Head of caudate nucleus (tissue), 42 donors: Measurements from ENCODE around the gene TMEM131L.

ENCODE experiments used
- DNase-seq, 42 donors: peaks; one replicate each; pipeline versions ENCODE4 v3.0.0 to v3.0.0-alpha.2; 2020 to 2021; ENCODE audit warnings: mixed read lengths in 7 of 42
- intact Hi-C: fragments of 100-400 bp; cut with DNase I; formaldehyde crosslinking; loops from one replicate; pipeline ENCODE4 v1.15.0; 2022

TMEM131L gene

DNA sequence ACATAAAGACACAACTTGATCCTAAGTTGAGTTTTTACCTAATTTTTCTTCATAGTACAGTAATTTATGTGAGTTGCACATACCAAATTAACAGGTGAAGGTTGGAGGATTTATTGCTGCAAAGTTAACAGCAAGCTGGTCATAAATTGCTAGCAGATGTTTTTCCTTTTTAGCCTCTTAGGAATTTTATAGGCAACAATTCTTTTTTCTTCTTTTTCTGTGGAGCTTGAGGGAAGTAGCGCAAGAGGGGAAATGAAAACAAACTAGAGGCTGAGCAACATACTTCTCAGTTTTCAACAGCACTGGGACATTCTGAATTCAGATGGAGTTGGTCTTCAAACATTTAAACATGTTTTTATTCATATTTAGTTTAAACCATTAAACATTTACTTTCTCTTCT is 154.2 kb downstream of the TMEM131L start:
- no peak for DNase-seq
- intact Hi-C loops = no loop called here

DNA sequence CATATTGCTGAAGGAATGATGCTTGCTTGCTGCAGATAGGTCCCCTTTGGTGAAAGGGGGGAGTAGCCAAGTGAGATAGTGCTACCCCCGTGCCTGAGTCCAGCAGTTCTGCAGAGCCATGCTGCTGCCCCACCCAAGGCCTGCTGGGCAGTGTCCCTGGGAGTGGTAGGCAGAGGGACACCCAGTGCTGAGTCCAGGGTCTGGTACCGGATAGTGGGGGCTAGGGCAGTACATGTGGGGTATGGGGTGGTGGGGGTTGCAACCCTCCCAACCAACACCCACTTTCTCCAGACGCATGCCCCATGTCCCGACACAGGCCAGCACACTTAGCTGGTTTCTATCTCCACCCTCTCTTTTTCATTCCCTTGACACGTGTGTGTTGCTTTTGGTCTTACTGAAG is 155.9 kb downstream of the TMEM131L start:
- DNase-seq = no peak
- intact Hi-C loops = no loop called here

DNA sequence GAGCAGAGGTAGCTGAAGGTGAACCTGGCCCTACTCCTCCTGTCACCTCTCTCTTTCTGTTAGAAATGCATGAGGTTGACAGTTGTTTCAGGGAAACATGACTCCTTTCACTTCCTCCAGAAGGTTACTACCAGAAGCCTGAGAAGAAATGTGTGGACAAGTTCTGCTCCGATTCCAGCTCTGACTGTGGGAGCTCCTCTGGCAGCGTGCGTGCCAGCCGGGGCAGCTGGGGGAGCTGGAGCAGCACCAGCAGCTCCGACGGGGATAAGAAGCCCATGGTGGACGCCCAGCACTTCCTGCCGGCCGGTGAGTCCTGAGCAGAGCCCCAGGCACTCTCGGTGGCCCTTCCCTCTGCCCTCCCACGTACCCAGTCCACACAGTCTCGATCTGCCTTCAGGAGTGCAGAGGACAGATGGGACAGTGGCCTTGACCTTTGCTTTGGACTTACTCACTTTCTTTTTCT is 156.6 kb downstream of the TMEM131L start:
- intact Hi-C loops = no loop called here
- peak in 5 of 42 donors; percentile 9 to 51 (median 15) for DNase-seq

DNA sequence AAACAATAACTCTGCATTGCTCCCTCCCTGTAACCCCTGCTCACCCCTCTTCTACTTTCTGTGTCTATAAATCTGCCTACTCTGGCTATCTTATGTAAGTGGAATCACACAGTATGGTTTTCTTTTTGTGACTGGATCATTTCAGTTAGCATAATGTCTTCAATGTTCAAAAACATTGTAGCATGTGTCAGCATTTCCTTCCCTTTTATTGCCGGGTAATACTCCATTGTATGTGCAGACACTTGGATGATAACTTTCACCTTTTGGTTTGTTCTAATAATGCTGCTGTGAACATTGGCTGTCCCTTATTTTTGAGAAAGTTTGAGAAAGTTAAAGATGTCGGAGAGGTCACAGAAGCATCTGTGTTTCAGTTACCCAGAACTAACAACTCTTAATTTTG is 157.3 kb downstream of the TMEM131L start:
- intact Hi-C loops = no loop called here
- DNase-seq = no peak

- no peak for DNase-seq
- intact Hi-C loops = no loop called here
Measured at GRCh38 chr4:153628796-153629315, 162.7 kb downstream of the TMEM131L start.

- no peak for DNase-seq
- intact Hi-C loops = loop anchor here (10.0 kb wide), 1 partner anchor 125 kb away; no protein-coding TSS in a partner anchor
Measured at GRCh38 chr4:153629776-153630175, 163.6 kb downstream of the TMEM131L start.

GRCh38 chr4:153634738-153635353 is 168.7 kb downstream of the TMEM131L start:
- no peak for DNase-seq
- intact Hi-C loops = loop anchor here (10.0 kb wide), 1 partner anchor 120 kb away; no protein-coding TSS in a partner anchor

- DNase-seq = no peak
- intact Hi-C loops = loop anchor here (10.0 kb wide), 1 partner anchor 119 kb away; no protein-coding TSS in a partner anchor
Measured at GRCh38 chr4:153635846-153636245, 169.7 kb downstream of the TMEM131L start.

- intact Hi-C loops = loop anchor here (10.0 kb wide), 1 partner anchor 118 kb away; no protein-coding TSS in a partner anchor
- DNase-seq = no peak
Measured at GRCh38 chr4:153637201-153637600, 171.0 kb downstream of the TMEM131L start.

GRCh38 chr4:153638011-153638410 is 171.9 kb downstream of the TMEM131L start:
- intact Hi-C loops = loop anchor here (10.0 kb wide), 1 partner anchor 117 kb away; no protein-coding TSS in a partner anchor
- no peak for DNase-seq

GRCh38 chr4:153638999-153639398 is 172.8 kb downstream of the TMEM131L start:
- intact Hi-C loops = loop anchor here (10.0 kb wide), 1 partner anchor 116 kb away; no protein-coding TSS in a partner anchor

DNA sequence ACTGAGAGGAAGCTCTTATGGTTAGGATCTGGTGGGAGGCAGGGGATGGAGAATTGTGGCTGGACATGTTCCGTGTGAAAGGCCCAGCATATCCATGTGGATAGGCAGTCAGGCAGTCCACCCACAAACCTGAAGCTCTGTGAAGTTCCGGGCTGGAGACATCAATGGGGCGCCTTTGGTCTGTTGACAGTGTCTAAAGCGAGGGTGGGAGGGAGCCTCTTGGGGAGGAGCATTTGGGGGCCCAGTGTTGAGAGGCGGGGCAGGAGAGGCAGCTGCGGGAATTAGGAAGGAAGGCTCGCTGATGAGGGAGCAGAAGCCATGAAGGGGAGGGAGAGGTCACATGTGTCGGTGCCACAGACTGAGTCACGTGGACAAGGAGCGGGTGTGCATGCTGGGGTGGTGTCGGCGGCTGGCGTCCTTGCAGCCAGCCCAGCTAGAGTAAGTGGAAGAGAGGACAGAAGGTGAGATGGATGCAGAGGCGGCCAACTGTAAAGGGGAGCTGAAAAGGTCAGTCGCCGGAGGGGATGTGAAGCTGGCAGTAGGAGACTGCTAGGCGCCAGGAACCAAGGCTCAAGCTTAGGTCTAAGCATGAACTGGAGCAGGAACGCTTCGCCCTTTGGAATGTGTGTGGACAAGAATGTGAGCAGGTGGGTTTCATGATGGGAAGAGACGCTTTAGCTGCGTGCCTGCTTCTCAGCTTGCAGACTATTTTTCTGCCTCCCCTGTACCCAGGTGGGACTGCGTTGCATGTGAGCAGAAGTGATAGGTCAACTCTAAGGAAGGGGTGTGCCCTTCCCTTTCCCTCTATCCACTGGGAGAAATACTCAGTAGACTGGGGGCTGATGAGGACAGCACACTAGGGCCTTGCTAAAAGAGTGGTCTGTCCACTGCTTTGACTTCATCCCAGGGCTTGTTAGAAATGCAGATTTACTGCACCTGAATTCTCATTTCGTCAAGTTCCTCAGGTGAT is 174.0 kb downstream of the TMEM131L start:
- peak in 1 of 42 donors; percentile 34 for DNase-seq
- intact Hi-C loops = loop anchor here (10.0 kb wide), 1 partner anchor 115 kb away; no protein-coding TSS in a partner anchor

More at GRCh38 chr4:153638999-153639398, 172.8 kb downstream of the TMEM131L start:
- DNase-seq = no peak

GRCh38 chr4:153641532-153641931 is 175.4 kb downstream of the TMEM131L start:
- intact Hi-C loops = no loop called here
- DNase-seq = no peak

DNA sequence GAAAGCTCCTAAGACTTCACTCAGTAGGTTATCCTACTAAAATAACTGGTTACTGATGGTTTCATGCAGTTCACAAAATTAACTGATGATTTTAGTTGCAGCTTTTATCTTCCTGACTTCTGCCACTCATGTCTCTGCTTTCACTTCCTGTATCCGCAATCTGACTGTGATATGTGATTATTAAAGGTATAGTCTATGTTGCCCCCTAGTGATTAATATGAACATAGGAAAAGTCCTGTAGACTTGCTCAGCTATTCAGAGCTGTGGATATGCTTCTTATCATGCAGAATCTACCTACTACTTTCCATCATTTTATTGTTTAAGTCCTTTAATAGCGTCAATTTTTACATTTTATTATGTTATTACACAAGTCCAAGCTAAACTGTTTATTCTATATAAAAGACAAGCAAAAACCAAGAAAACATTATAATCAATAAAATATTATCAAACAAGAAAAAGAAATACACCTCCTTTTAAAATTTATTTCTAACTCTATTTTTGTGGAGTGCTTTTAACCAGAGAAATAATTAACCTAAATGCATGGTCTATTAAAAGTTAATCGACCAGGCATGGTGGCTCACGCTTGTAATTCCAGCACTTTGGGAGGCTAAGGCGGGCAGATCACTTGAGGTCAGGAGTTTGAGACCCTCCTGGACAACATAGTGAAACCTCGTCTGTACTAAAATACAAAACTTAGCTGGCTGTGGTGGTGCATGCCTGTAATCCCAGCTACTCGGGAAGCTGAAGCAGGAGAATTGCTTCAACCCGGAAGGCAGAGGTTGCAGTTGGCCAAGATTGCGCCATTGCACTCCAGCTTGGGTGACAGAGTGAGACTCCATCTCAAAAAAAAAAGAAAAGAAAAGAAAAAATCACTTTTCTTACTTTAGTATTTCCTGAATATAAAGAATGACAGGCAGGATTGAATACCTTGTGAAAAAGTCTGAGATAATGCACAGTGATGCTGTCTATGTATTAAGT is 177.5 kb downstream of the TMEM131L start:
- DNase-seq = no peak
- intact Hi-C loops = no loop called here

GRCh38 chr4:153645183-153645582 is 179.0 kb downstream of the TMEM131L start:
- intact Hi-C loops = no loop called here
- no peak for DNase-seq

GRCh38 chr4:153646261-153646660 is 180.1 kb downstream of the TMEM131L start:
- intact Hi-C loops = no loop called here

GRCh38 chr4:153646978-153647377 is 180.8 kb downstream of the TMEM131L start:
- DNase-seq = no peak
- intact Hi-C loops = no loop called here

More at GRCh38 chr4:153646261-153646660, 180.1 kb downstream of the TMEM131L start:
- DNase-seq = no peak

DNA sequence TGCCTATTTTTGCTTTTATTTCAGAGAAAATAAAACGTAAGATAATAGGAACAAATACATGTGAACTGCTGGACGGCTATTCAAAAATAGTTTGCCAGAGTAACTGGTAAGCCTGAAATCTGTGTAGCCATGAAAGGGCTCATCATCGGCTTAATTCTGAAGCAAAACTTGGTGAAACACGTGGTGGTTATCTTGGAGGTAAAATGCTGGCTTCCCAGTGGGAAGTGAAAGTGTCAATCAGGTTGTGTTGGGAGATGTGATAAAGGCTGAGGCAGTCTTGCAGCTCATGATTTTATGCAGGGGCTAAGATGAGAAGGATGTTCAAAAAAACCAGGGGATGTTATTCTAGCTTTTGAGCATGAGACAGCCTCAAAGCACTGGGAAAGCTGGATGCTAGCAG is 181.8 kb downstream of the TMEM131L start:
- no peak for DNase-seq
- intact Hi-C loops = no loop called here
